GM19324 (cell line): ENCODE results near the gene KRTAP4-2.
"Not testable (repeated sequence)": the region's sequence is repeated elsewhere in the genome, so short reads cannot be mapped to it uniquely, and the experiment has no call there.

Experiments
- ATAC-seq: cut with Tn5 transposase; IDR thresholded peaks from one replicate; pipeline ENCODE4 v1.9.1; 2021; ENCODE audit warnings: mild to moderate bottlenecking, moderate library complexity; ENCODE audit not compliant: unreplicated experiment, low FRiP score

KRTAP4-2 gene

GRCh38 chr17:41177727-41178271, at the start of gene KRTAP4-2:
KRTAP4-2 (minus strand) TSS chr17:41178221; CDS start chr17:41178164, 57 bp downstream.
- ATAC-seq = no peak

GRCh38 chr17:41226598-41227095, 48.6 kb upstream of the KRTAP4-2 start, which contains the start of gene KRTAP9-2:
KRTAP9-2 (plus strand) TSS chr17:41226648; CDS start chr17:41226655, 7 bp downstream.
- ATAC-seq = not testable (repeated sequence)

- no peak for ATAC-seq
Observed at GRCh38 chr17:41226051-41226450, 48.0 kb upstream of the KRTAP4-2 start.

- no peak for ATAC-seq
Observed at GRCh38 chr17:41223821-41224220, 45.8 kb upstream of the KRTAP4-2 start.

GRCh38 chr17:41215681-41216080, 37.7 kb upstream of the KRTAP4-2 start:
- no peak for ATAC-seq

- no peak for ATAC-seq
Observed at GRCh38 chr17:41212524-41213169, 34.6 kb upstream of the KRTAP4-2 start.

- no peak for ATAC-seq
Observed at GRCh38 chr17:41211845-41212466, 33.9 kb upstream of the KRTAP4-2 start.

- ATAC-seq = no peak
Observed at GRCh38 chr17:41199421-41200078, 21.5 kb upstream of the KRTAP4-2 start.

- ATAC-seq = no peak
Observed at GRCh38 chr17:41196068-41196467, 18.0 kb upstream of the KRTAP4-2 start.

GRCh38 chr17:41190328-41190727, 12.3 kb upstream of the KRTAP4-2 start:
- ATAC-seq = no peak

- not testable (repeated sequence) for ATAC-seq
Observed at GRCh38 chr17:41189837-41190318, 11.9 kb upstream of the KRTAP4-2 start, which contains the start of gene KRTAP9-1. KRTAP9-1 (plus strand) TSS chr17:41189887; CDS start chr17:41189887, 0 bp downstream.

GRCh38 chr17:41186872-41187271, 8.9 kb upstream of the KRTAP4-2 start:
- no peak for ATAC-seq

- no peak for ATAC-seq
Observed at GRCh38 chr17:41185001-41185400, 7.0 kb upstream of the KRTAP4-2 start.

- no peak for ATAC-seq
Observed at GRCh38 chr17:41184480-41184961, 6.5 kb upstream of the KRTAP4-2 start, which contains the start of gene KRTAP4-1. KRTAP4-1 (minus strand) TSS chr17:41184911; CDS start chr17:41184854, 57 bp downstream.

- ATAC-seq = no peak
Observed at GRCh38 chr17:41178843-41179616, 1.0 kb upstream of the KRTAP4-2 start.

- no peak for ATAC-seq
Observed at GRCh38 chr17:41178341-41178740, 320 bp upstream of the KRTAP4-2 start.

GRCh38 chr17:41176744-41177387, 1.2 kb downstream of the KRTAP4-2 start:
- no peak for ATAC-seq

- no peak for ATAC-seq
Observed at GRCh38 chr17:41171886-41172285, 6.1 kb downstream of the KRTAP4-2 start.

GRCh38 chr17:41168121-41168520, 9.9 kb downstream of the KRTAP4-2 start, which contains the start of gene KRTAP4-3:
KRTAP4-3 (minus strand) TSS chr17:41168221; CDS start chr17:41168172, 49 bp downstream.
- no peak for ATAC-seq
